Calu3 (cell line): ENCODE results near the gene ZBED5. TPM values are rescaled to one million over a fixed set of nuclear protein-coding genes. Genes with fewer than 3 reads are reported as not detected.

Experiments used
- BruUV-seq: library from RNA; stranded (reverse); fragments of 400-500 nt; replicated peaks from 2 replicates; lab custom pipeline; 2021; lab: Mats Ljungman, UMichigan
- CTCF ChIA-PET: fragments of 300-600 bp; sonication (Branson Sonifier 250); formaldehyde crosslinking; loops from one replicate; lab custom pipeline; 2022; ENCODE audit warnings: antibody characterized with exemption; lab: Charles Lee
- DNase-seq: peaks from one replicate; pipeline ENCODE4 v3.0.0; 2022
- H3K27ac Mint-ChIP-seq: one replicate; pipeline ENCODE4 v1.8.0; 2022; ENCODE audit warnings: mixed read lengths; ENCODE audit not compliant: unreplicated experiment
- H3K27me3 Mint-ChIP-seq: one replicate; pipeline ENCODE4 v1.8.0; 2022; ENCODE audit warnings: mixed read lengths; ENCODE audit not compliant: unreplicated experiment
- H3K36me3 Mint-ChIP-seq: one replicate; pipeline ENCODE4 v1.8.0; 2022; ENCODE audit warnings: mild to moderate bottlenecking, moderate library complexity, mixed read lengths; ENCODE audit not compliant: insufficient read depth, unreplicated experiment
- H3K4me1 Mint-ChIP-seq: one replicate; pipeline ENCODE4 v1.8.0; 2022; ENCODE audit warnings: mild to moderate bottlenecking, low read depth, mixed read lengths; ENCODE audit not compliant: unreplicated experiment
- H3K4me3 Mint-ChIP-seq: one replicate; pipeline ENCODE4 v1.8.0; 2022; ENCODE audit warnings: mild to moderate bottlenecking, low read depth, moderate library complexity, mixed read lengths; ENCODE audit not compliant: unreplicated experiment
- H3K9me3 Mint-ChIP-seq: one replicate; pipeline ENCODE4 v1.8.0; 2022; ENCODE audit warnings: low read depth, mixed read lengths; ENCODE audit not compliant: unreplicated experiment
- CTCF ChIP-seq: fragments of 200-600 bp; IDR thresholded peaks from one replicate; pipeline ENCODE4 v1.8.0; 2022; ENCODE audit warnings: antibody characterized with exemption; ENCODE audit not compliant: unreplicated experiment
- intact Hi-C: fragments of 100-400 bp; cut with micrococcal nuclease; formaldehyde crosslinking; loops from one replicate; pipeline ENCODE4 v1.10.0; 2022; ENCODE audit not compliant: unreplicated experiment
- total RNA-seq: library from RNA; stranded (reverse); gene quantifications from 2 replicates; pipeline ENCODE4 v1.2.3, GENCODE V29; 2022

ZBED5 gene
- total RNA-seq, 1 experiment from 2014 or later, result 51.4 TPM

GRCh38 chr11:10872097-10872496 is 14.2 kb upstream of the ZBED5 start:
- intact Hi-C loops, result no loop called here
- CTCF ChIA-PET, result no interaction called here
- peaks cover 29% of the 10 kb centered on the region for H3K4me1 Mint-ChIP-seq
- H3K4me3 Mint-ChIP-seq, result no peak overlapping the region
- no TSS peak for BruUV-seq
- H3K36me3 Mint-ChIP-seq, result peaks cover 9% of the 10 kb centered on the region
- no peak for DNase-seq
- H3K27me3 Mint-ChIP-seq, result no peaks in the 10 kb centered on the region
- H3K27ac Mint-ChIP-seq, result no peak overlapping the region
- no peak for TF ChIP-seq CTCF
- peaks cover 6% of the 10 kb centered on the region for H3K9me3 Mint-ChIP-seq

GRCh38 chr11:10868352-10868751 is 10.5 kb upstream of the ZBED5 start:
- TF ChIP-seq CTCF, result no peak
- peaks cover 19% of the 10 kb centered on the region for H3K4me1 Mint-ChIP-seq
- DNase-seq, result no peak
- no peak overlapping the region for H3K27ac Mint-ChIP-seq
- intact Hi-C loops, result no loop called here
- H3K36me3 Mint-ChIP-seq, result no peaks in the 10 kb centered on the region
- no peak overlapping the region for H3K4me3 Mint-ChIP-seq
- H3K27me3 Mint-ChIP-seq, result no peaks in the 10 kb centered on the region
- peaks cover 6% of the 10 kb centered on the region for H3K9me3 Mint-ChIP-seq
- BruUV-seq, result TSS peak; percentile 8
- CTCF ChIA-PET, result interaction anchor here (1.0 kb wide), 1 partner anchor 11 kb away, joined by 4 read pairs; the partner anchor contains the start of gene ZBED5

GRCh38 chr11:10866893-10867331 is 9.1 kb upstream of the ZBED5 start:
- H3K4me1 Mint-ChIP-seq, result peaks cover 19% of the 10 kb centered on the region
- H3K27me3 Mint-ChIP-seq, result no peaks in the 10 kb centered on the region
- intact Hi-C loops, result no loop called here
- DNase-seq, result no peak
- no TSS peak for BruUV-seq
- TF ChIP-seq CTCF, result no peak
- CTCF ChIA-PET, result interaction anchor here (0.7 kb wide), 1 partner anchor 14 kb away, joined by 3 read pairs; no protein-coding TSS in a partner anchor
- H3K36me3 Mint-ChIP-seq, result no peaks in the 10 kb centered on the region
- no peaks in the 10 kb centered on the region for H3K9me3 Mint-ChIP-seq
- no peak overlapping the region for H3K27ac Mint-ChIP-seq
- H3K4me3 Mint-ChIP-seq, result no peak overlapping the region

- BruUV-seq, result no TSS peak
These were observed 8.0 kb upstream of the ZBED5 start for GRCh38 chr11:10865837-10866270.

More at GRCh38 chr11:10865837-10866270, 8.0 kb upstream of the ZBED5 start:
- TF ChIP-seq CTCF, result no peak
- CTCF ChIA-PET, result no interaction called here
- Mint-ChIP-seq H3K9me3 (no peaks in the 10 kb centered on the region), H3K27me3 (no peaks in the 10 kb centered on the region), H3K4me3 (no peak overlapping the region), H3K27ac (no peak overlapping the region), H3K4me1 (peaks cover 19% of the 10 kb centered on the region), H3K36me3 (no peaks in the 10 kb centered on the region)
- DNase-seq, result no peak
- intact Hi-C loops, result no loop called here
